HEK293 (cell line): ENCODE measurements around the gene SPINK4.

ENCODE experiments used
- CTCF ChIA-PET: fragments of 350-600 bp; formaldehyde crosslinking; extraction: SDS; loops from one replicate; lab custom pipeline; 2021; ENCODE audit warnings: antibody characterized with exemption; lab: Yijun Ruan, JAX
- POLR2A ChIA-PET: fragments of 300-600 bp; formaldehyde crosslinking; extraction: SDS; loops from one replicate; lab custom pipeline; 2020; ENCODE audit warnings: antibody characterized with exemption, inconsistent platforms; lab: Yijun Ruan, JAX
- H3K27ac ChIP-seq: fragments of 200-500 bp; sonication (Bioruptor generic); 2 replicates; pipeline ENCODE4 v1.5.1; 2014; ENCODE audit warnings: low read depth, low read length, control low read depth, inconsistent platforms; ENCODE audit errors: extremely low read depth
- H3K36me3 ChIP-seq, 2 experiments: fragments of 200-500 bp in 1 of 2; sonication (Bioruptor generic) in 1 of 2; 1 replicate in 1 of 2; 2 replicates in 1 of 2; pipeline ENCODE4 v1.5.1; 2014 to 2017; ENCODE audit warnings: inconsistent platforms in 2 of 2, low read length in 2 of 2; ENCODE audit not compliant: control insufficient read depth in 2 of 2, insufficient read depth in 1 of 2
- H3K4me1 ChIP-seq: fragments of 200-500 bp; sonication (Bioruptor generic); 2 replicates; pipeline ENCODE4 v1.5.1; 2014; ENCODE audit warnings: mild to moderate bottlenecking, low read length, inconsistent platforms; ENCODE audit not compliant: control insufficient read depth, insufficient read depth
- H3K4me3 ChIP-seq: 2 replicates; pipeline ENCODE4 v1.5.1; 2011; ENCODE audit warnings: low read depth, mild to moderate bottlenecking, control low read depth, low read length, moderate library complexity
- H3K9me3 ChIP-seq: fragments of 200-500 bp; sonication (Bioruptor generic); 2 replicates; pipeline ENCODE4 v1.5.1; 2014; ENCODE audit warnings: low read depth, low read length, inconsistent platforms; ENCODE audit not compliant: control insufficient read depth, insufficient read depth
- BCL11B ChIP-seq: fragments of 450-650 bp; formaldehyde crosslinking; IDR thresholded peaks from 2 replicates; pipeline ENCODE4 v1.5.1; 2016; ENCODE audit warnings: low read depth, missing biosample characterization, missing genetic modification characterization
- HIC1 ChIP-seq: fragments of 450-650 bp; formaldehyde crosslinking; IDR thresholded peaks from 2 replicates; pipeline ENCODE4 v1.5.1; 2016; ENCODE audit warnings: missing biosample characterization, missing genetic modification characterization
- KLF1 ChIP-seq: fragments of 450-650 bp; formaldehyde crosslinking; IDR thresholded peaks from 2 replicates; pipeline ENCODE4 v1.5.1; 2016; ENCODE audit warnings: missing biosample characterization, missing genetic modification characterization
- MEIS1 ChIP-seq: sonication (generic); formaldehyde crosslinking; IDR thresholded peaks from 2 replicates; pipeline ENCODE4 v1.8.1; 2022; ENCODE audit warnings: missing genetic modification reagents, mild to moderate bottlenecking, borderline replicate concordance
- SCRT1 ChIP-seq: fragments of 450-650 bp; formaldehyde crosslinking; IDR thresholded peaks from 2 replicates; pipeline ENCODE4 v1.5.1; 2016; ENCODE audit warnings: missing biosample characterization, missing genetic modification characterization, borderline replicate concordance
- ZBTB48 ChIP-seq: fragments of 450-650 bp; formaldehyde crosslinking; IDR thresholded peaks from 2 replicates; pipeline ENCODE4 v1.5.1; 2016; ENCODE audit warnings: missing biosample characterization, missing genetic modification characterization
- ZBTB8A ChIP-seq: fragments of 450-650 bp; formaldehyde crosslinking; IDR thresholded peaks from 2 replicates; pipeline ENCODE4 v1.5.1; 2016; ENCODE audit warnings: missing biosample characterization, missing genetic modification characterization
- ZFHX2 ChIP-seq: fragments of 450-650 bp; formaldehyde crosslinking; conservative IDR thresholded peaks from 2 replicates; pipeline ENCODE4 v1.5.1; 2016; ENCODE audit warnings: missing biosample characterization, missing genetic modification characterization
- ZNF10 ChIP-seq: fragments of 450-650 bp; formaldehyde crosslinking; IDR thresholded peaks from 2 replicates; pipeline ENCODE4 v1.5.1; 2017; ENCODE audit warnings: missing biosample characterization, missing genetic modification characterization
- ZNF146 ChIP-seq: fragments of 450-650 bp; formaldehyde crosslinking; IDR thresholded peaks from 2 replicates; pipeline ENCODE4 v1.5.1; 2016; ENCODE audit warnings: missing biosample characterization, missing genetic modification characterization
- ZNF2 ChIP-seq: fragments of 450-650 bp; formaldehyde crosslinking; IDR thresholded peaks from 2 replicates; pipeline ENCODE4 v1.5.1; 2016; ENCODE audit warnings: missing biosample characterization, missing genetic modification characterization
- ZNF311 ChIP-seq: fragments of 450-650 bp; formaldehyde crosslinking; IDR thresholded peaks from 2 replicates; pipeline ENCODE4 v1.5.1; 2017; ENCODE audit warnings: missing biosample characterization, missing genetic modification characterization, borderline replicate concordance
- ZNF324 ChIP-seq: fragments of 450-650 bp; formaldehyde crosslinking; IDR thresholded peaks from 2 replicates; pipeline ENCODE4 v1.5.1; 2016; ENCODE audit warnings: missing biosample characterization, missing genetic modification characterization
- ZNF362 ChIP-seq: fragments of 450-650 bp; formaldehyde crosslinking; IDR thresholded peaks from 2 replicates; pipeline ENCODE4 v1.5.1; 2016; ENCODE audit warnings: missing biosample characterization, missing genetic modification characterization
- ZNF404 ChIP-seq: fragments of 450-650 bp; formaldehyde crosslinking; IDR thresholded peaks from 2 replicates; pipeline ENCODE4 v1.5.1; 2017; ENCODE audit warnings: missing biosample characterization, missing genetic modification characterization
- ZNF426 ChIP-seq: fragments of 450-650 bp; formaldehyde crosslinking; IDR thresholded peaks from 2 replicates; pipeline ENCODE4 v1.5.1; 2017; ENCODE audit warnings: missing biosample characterization, missing genetic modification characterization, mild to moderate bottlenecking, inconsistent platforms, moderate library complexity
- ZNF449 ChIP-seq: fragments of 450-650 bp; formaldehyde crosslinking; IDR thresholded peaks from 2 replicates; pipeline ENCODE4 v1.5.1; 2017; ENCODE audit warnings: missing biosample characterization, mild to moderate bottlenecking, missing genetic modification characterization, moderate library complexity
- ZNF48 ChIP-seq: fragments of 450-650 bp; formaldehyde crosslinking; IDR thresholded peaks from 2 replicates; pipeline ENCODE4 v1.5.1; 2016; ENCODE audit warnings: missing biosample characterization, missing genetic modification characterization
- ZNF610 ChIP-seq: fragments of 450-650 bp; formaldehyde crosslinking; IDR thresholded peaks from 2 replicates; pipeline ENCODE4 v1.5.1; 2016; ENCODE audit warnings: missing biosample characterization, missing genetic modification characterization, borderline replicate concordance
- ZNF670 ChIP-seq: fragments of 450-650 bp; formaldehyde crosslinking; IDR thresholded peaks from 2 replicates; pipeline ENCODE4 v1.5.1; 2016; ENCODE audit warnings: missing biosample characterization, missing genetic modification characterization, low read depth
- ZSCAN23 ChIP-seq: fragments of 450-650 bp; formaldehyde crosslinking; IDR thresholded peaks from 2 replicates; pipeline ENCODE4 v1.5.1; 2016; ENCODE audit warnings: missing biosample characterization, missing genetic modification characterization
- ZSCAN30 ChIP-seq: fragments of 450-650 bp; IDR thresholded peaks from 2 replicates; pipeline ENCODE4 v1.5.1; 2018; ENCODE audit warnings: missing biosample characterization, mild to moderate bottlenecking, missing genetic modification characterization, moderate library complexity
- ZSCAN4 ChIP-seq: fragments of 450-650 bp; formaldehyde crosslinking; IDR thresholded peaks from 2 replicates; pipeline ENCODE4 v1.5.1; 2017; ENCODE audit warnings: missing biosample characterization, missing genetic modification characterization

SPINK4 gene

GRCh38 chr9:33193818-33194217 lies 46.1 kb upstream of the SPINK4 start (continued):
- no peak for TF ChIP-seq ZNF449 (tag by site-specific recombination)

- Histone ChIP-seq H3K36me3 (no peaks in the 10 kb centered on the region), H3K4me1 (no peaks in the 10 kb centered on the region), H3K9me3 (no peaks in the 10 kb centered on the region), H3K27ac (no peak overlapping the region), H3K4me3 (no peak overlapping the region)
- CTCF ChIA-PET = interaction anchor here (0.9 to 2.7 kb wide), 3 partner anchors 30 to 43 kb away, joined by 3 to 7 read pairs (median 4); partner anchors contain the start of gene SPINK4
- no peak for TF ChIP-seq BCL11B
- TF ChIP-seq ZBTB8A = no peak
- no peak for TF ChIP-seq ZNF324
- no peak for TF ChIP-seq ZBTB48
- no peak for TF ChIP-seq SCRT1
- no peak for TF ChIP-seq KLF1 (tag by site-specific recombination)
- TF ChIP-seq ZNF670 (tag by site-specific recombination) = no peak
- no peak for TF ChIP-seq ZNF362 (tag by site-specific recombination)
- no peak for TF ChIP-seq ZNF610 (tag by site-specific recombination)
- TF ChIP-seq ZSCAN23 = no peak
- POLR2A ChIA-PET = interaction anchor here (0.7 kb wide), 1 partner anchor 19 kb away, joined by 3 read pairs; no protein-coding TSS in a partner anchor
Measured at GRCh38 chr9:33196736-33197135, 43.2 kb upstream of the SPINK4 start.

- Histone ChIP-seq H3K4me1 (no peaks in the 10 kb centered on the region), H3K4me3 (no peak overlapping the region), H3K36me3 (no peaks in the 10 kb centered on the region), H3K9me3 (no peaks in the 10 kb centered on the region), H3K27ac (no peak overlapping the region)
- CTCF ChIA-PET = interaction anchor here (0.9 kb wide), 1 partner anchor 37 kb away, joined by 3 read pairs; no protein-coding TSS in a partner anchor
- no peak for TF ChIP-seq ZNF2 (tag by site-specific recombination)
- TF ChIP-seq ZNF48 (tag by site-specific recombination) = no peak
- POLR2A ChIA-PET = no interaction called here
Measured at GRCh38 chr9:33197279-33198152, 42.5 kb upstream of the SPINK4 start.

- H3K9me3 ChIP-seq = no peaks in the 10 kb centered on the region
- no peaks in the 10 kb centered on the region for H3K36me3 ChIP-seq
- H3K27ac ChIP-seq = no peak overlapping the region
- CTCF ChIA-PET = interaction anchor here (0.6 kb wide), 1 partner anchor 43 kb away, joined by 3 read pairs; no protein-coding TSS in a partner anchor
- TF ChIP-seq ZNF10 (no peak), MEIS1 (CRISPR knock-in tag) (no peak), ZNF311 (tag by site-specific recombination) (no peak), ZNF146 (tag by site-specific recombination) (no peak), HIC1 (tag by site-specific recombination) (no peak), ZNF426 (tag by site-specific recombination) (no peak), ZSCAN30 (tag by site-specific recombination) (no peak), ZNF404 (tag by site-specific recombination) (no peak), ZFHX2 (tag by site-specific recombination) (no peak), ZSCAN4 (tag by site-specific recombination) (no peak)
- no peaks in the 10 kb centered on the region for H3K4me1 ChIP-seq
- POLR2A ChIA-PET = no interaction called here
- H3K4me3 ChIP-seq = no peak overlapping the region
Measured at GRCh38 chr9:33198165-33198564, 41.8 kb upstream of the SPINK4 start.
